HG03280 (cell line): ENCODE data around the gene OR4F15.
"Not testable (repeated sequence)": the region's sequence is repeated elsewhere in the genome, so short reads cannot be mapped to it uniquely, and the experiment has no call there.

Experiments used
- ATAC-seq: cut with Tn5 transposase; IDR thresholded peaks from one replicate; pipeline ENCODE4 v1.9.1; 2021; ENCODE audit warnings: mild to moderate bottlenecking, moderate library complexity; ENCODE audit not compliant: unreplicated experiment

OR4F15 gene, protein sequence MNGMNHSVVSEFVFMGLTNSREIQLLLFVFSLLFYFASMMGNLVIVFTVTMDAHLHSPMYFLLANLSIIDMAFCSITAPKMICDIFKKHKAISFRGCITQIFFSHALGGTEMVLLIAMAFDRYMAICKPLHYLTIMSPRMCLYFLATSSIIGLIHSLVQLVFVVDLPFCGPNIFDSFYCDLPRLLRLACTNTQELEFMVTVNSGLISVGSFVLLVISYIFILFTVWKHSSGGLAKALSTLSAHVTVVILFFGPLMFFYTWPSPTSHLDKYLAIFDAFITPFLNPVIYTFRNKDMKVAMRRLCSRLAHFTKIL

DNA sequence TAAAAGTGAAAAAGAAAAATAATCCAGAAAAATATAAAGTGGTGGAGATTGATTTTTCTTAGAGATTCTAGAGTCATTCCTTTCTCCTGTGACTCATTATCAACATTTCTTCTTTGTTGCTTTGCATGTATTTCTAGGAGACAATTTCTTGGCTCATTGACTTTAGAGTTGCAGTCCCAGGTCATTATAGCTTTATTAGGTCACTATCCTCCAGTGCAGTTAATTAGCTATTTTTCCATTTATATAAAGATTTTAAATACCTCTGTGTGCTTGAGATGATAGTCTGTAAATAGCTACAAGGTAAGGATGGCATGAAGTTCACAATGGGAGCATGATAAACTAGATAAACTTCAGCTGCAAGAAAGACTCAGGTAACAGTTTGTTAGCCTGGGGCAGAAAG is at the start of gene OR4F15:
Gene OR4F15, plus strand, starts transcription at position 301 of the 400 bp plus-strand sequence. CDS start 5,985 bp downstream, outside the sequence.
- no peak for ATAC-seq

DNA sequence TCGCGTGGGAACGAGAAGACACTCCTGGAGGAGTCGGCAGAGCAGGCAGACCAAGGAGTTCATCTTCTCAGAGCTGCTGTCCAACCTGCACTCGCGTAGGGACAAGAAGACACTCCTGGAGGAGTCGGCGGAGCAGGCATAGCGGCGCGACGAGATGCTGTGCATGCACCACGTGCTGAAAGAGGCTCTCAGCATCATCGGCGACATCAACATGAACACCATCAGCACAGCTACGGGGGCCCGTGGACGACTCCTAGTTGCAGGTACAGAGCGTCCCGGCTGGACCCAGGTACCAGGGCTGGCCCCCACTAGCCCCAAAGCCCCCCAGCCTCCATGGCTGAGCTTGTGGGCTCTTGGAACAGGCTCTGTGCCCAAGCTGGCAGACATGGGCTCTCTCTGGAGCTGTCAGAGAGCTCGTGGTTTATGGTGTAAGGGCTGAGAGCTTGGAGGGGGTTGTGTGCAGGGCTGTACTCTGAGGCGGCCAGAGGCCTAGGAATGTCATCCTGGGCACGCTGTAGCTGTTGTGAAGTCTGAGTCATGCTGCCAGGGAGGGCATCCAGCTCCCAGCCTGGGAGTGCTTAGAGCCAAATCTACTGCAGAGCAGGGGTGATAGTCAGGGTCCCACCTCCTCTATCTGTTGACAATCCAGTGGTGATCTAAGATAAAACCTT is 47.2 kb upstream of the OR4F15 start:
- ATAC-seq = not testable (repeated sequence)

DNA sequence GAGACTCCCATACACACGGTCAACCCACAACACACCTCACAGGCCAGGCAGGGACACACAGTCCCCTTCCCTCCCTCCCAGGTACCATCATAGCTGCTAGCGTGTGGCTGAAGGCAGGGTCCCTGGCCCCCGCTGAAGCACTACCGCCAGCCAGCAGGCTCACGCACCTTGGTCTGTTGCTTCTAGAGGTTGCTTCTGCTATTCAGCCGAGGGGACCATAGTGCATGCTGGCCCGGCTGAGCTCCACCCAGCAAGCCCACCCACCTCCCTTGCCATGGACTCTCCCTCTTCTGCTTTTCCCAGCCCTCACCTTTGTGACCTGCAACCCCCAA is 46.7 kb upstream of the OR4F15 start:
- ATAC-seq = not testable (repeated sequence)

DNA sequence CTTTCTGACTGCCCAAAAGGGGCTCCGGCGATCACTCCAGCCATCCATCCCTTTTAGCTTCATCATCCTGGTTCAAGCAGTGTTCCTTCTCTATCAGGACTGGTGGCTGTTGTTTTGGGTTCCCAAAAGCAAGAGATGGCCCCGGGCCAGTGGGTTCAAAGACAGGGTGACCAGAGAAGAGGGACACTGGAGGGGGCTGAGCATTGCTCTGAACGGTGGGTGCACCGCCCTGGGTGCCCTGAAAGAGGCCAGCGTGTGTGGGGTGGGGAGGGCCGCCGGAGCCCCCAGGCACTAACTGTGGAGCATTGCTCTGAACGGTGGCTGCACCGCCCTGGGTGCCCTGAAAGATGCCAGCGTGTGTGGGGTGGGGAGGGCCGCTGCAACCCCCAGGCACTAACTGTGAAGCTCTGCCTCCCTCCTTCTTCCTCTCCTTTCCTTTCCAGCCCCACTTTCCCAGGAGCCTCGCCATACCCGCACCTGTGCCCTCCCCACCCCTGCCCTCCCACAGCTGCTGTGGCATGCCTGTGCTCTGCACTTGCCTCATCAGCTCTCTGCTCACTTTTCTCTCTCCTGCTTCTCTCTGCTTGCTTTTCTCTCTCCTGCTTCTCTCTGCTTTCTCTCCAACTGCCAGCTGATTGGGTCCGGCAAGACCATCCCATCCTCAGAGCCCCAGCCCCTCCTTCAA is 46.1 kb upstream of the OR4F15 start:
- ATAC-seq = no peak

DNA sequence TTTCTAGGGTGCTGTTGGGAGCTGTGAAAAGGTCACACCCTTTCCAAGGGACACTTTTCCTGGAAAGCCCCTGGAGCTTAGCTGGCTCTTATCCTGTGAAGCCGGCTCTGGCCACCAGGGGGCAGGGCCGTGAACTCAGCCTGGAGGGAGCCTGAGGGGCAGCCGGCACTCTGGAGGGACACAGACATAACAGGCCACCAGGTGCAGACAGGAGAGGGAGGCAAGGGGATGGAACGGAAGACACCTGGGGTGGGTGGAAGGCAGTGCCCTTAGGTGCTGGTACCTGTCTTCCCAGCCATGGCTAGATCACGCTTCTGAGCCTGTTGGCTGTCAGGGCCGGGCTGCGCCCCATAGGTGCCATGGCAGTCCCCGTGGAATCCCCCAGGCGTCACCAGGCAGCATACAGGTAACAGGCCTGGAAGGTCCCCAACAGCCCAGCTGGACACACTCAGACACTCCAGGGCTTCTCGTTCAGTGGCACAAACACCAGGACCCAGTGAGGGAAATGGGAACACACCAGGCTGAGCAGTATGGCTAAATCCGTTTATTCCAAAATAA is 44.8 kb upstream of the OR4F15 start:
- ATAC-seq = not testable (repeated sequence)

DNA sequence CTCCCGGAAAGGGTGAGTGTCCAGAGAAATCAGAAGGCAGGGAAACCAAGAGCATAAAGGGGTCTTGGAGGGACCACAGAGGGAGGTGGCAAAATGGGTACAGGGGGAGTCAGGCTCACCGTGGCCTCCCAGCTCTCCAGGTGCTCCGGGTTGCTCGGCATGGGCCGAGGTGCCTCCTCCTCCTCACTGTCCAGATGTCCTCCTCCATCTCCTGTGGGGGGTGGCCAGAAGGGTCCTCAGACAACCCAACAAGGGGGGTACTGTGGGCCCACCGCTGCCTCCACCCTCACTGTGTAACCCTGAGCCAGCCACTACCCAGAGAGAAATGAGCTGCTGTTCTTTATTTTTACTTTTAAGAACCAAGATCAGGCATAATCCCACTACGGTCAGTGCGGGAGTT is 39.1 kb upstream of the OR4F15 start:
- no peak for ATAC-seq

DNA sequence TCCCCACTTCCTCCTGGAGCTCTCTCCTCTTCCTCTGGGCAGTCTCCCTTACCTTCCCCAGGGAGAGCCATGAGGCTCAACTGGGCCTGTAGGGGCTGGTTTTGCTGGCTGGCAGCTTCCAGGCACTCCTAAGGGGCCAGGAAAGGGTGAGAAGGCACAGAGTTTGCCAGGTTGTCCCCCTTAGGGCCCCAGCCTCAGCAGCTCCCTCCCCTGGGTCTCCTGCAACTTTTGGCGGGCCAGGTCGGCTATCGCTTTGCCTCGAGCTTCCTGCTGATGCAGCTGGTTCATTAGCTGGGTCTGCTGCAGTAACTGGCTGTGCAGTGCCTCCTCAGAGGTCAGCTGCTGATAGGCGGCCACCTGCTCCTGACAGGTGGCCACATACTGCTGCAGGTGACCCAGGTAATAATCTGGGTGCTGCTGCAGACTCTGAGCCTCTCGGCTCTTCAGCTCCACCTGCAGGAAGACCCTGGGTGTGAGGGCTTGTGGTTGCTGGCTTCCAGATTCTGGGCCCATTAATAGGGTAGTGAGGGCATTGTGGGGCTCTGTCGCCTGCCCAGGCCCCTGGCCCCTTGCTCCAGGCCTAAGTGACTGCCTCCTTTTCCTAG is 38.4 kb upstream of the OR4F15 start:
- ATAC-seq = no peak

DNA sequence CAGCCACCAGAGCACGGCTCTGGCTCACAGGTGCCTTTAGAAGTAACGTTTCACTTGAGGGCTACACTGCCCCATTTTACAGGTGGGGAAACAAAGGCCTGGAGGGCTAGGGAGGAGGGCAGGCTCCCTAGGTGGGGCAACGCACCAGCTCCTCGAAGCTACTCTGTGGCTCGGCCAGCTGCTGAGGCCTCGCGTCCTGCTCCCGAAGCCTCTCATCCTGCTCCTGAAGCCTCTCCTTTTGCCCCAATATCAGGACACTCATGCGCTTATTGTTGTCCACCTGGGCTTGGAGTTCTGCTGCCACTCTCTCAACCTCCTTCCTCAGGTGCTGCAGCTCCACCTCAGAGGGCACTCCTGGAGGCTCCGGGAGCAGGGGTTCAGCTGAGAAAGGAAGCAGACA is 36.9 kb upstream of the OR4F15 start:
- ATAC-seq = no peak

DNA sequence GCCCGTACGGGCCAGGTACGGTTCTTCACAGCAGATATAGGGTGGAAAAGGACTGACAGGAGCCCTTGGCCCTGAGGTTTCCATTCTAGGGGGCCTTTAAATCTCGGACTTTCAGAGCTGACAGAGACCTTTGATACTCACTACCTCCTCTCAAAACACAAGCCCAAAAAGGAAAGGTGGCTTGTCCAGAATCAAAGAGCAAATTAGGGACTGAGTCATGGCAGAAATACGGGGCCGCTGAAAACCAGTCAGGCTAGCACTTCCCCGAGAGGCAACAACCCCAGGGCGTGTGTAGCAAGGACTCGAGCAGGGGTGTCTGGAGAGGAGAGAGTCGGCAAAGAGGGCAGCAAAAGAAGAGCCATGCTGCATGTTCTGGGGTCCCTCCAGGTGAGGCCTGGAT is 33.4 kb upstream of the OR4F15 start:
- ATAC-seq = not testable (repeated sequence)

DNA sequence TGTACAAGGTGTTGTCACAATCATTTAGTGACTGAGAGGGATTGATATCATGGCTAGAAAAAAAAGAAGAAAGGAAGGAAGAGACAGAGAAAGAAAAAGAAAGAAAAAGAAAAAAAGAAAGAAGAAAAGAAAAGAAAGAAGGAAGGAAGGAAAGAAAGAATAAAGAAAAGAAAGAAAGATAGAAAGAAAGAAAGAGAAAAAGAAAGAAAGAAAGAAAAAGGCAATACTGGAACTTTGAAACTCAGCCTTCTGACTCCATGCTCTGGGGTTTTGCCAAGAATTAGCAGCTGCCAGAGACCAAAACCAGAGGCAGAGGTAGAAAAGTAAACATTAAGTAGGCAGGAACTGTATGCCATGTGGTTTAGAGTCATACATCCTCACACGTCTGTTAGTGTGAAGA is 31.8 kb upstream of the OR4F15 start:
- ATAC-seq = not testable (repeated sequence)

DNA sequence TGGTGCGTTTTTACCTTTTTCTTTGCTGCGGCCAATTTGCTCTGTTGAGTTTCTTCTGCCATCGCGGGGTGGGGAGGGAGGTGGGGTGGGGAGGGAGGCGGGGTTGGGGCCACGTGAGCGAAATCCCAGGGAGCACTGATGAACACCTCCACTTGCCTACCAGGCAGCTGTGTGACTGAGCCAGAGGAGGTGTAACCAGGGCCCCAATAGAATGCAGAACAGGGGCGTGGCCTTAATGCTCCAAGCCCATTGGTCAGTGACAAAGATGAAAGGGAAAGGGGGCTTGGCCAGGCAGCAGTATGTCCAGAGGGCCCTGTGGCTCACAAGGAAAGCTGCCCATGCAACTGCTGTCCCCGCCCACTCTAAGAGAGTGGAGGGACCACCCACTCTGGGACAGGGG is 30.1 kb upstream of the OR4F15 start:
- ATAC-seq = no peak

DNA sequence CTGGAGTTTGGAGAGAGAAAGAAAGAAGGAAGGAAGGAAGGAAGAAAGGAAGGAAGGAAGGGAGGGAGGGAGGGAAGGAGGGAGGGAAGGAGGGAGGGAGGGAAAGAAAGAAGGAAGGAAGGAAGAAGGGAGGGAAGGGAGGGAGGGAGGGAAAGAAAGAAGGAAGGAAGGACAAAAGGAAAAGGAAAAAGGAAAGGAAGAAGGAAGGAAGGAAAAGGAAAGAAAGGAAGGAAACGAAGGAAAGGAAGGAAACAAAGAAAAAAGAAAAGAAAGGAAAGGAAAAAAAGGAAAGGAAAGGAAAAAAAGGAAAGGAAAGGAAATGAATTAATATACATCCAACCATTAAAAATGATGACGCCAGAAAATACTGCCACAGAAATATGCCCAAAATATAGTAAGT is 27.4 kb upstream of the OR4F15 start:
- ATAC-seq = no peak

DNA sequence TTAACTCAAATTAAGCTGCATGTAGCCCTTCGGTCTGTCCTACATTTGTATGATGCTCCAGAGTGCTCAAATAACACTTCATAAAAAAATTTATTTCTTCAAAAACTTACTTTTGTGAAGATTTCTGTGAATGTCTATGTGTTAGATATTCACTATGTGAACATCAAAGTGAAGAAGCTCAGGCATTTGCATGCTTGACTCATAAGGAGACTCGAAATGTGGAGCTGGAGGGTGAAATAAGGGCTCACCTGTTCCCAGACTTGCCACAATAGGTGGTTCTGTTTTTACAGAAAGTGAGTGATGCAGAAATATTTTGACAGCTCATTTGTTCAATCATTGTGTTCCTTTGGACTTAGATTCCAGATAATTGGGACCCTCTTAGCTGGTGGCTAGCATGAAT is 25.6 kb upstream of the OR4F15 start:
- not testable (repeated sequence) for ATAC-seq

DNA sequence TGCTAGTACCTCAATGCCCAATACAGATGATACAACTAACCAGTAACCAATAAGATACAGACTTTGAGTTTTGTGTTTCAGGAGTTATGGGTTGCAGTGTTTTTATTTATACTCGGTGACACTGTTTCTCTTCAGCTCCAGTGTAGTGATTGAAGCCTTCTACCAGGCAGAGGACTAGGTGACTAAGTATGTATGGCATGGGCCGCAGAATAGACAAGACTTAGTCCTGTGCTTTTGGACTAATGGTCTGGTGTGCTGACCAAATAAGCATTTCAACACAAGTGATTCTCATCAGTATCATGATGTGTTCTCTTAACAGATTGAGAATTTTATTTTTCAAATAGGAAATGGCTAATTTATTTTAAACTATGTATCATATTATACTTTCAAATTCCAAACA is 24.0 kb upstream of the OR4F15 start:
- not testable (repeated sequence) for ATAC-seq

DNA sequence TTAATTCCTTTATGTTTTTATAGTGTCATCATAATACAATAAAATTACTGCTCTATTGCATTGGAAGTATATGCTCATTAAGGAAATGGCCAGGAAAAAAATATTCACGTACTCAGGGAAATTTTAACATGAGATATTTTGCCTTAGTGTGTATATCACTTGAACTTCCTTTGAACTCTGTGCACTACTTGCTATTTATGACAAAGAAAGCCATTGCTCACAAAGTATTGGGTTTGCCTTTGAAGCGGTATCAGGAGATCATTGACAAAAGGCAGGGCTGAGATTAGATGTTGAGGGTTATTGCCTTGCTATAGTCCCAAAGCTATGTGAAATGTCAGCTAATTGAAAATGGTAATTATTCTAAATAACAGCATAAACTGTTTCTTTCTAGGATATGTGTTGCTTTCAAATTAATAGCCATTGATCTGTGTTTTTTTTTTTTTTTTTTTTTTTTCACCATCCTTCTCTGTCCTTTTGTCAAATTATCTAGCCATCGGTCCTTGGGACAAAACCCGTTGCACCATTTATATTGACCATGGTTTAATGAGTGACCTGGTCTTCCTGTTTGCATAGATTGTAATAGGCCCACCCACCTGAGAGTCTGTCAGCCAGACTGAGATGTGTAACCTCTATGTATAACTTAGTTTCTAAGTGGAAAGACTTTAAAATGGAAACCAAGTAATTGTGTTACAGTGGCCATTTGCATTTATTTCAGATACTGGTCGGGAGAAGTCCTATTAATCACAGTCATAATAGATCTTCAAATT is 23.3 kb upstream of the OR4F15 start:
- ATAC-seq = not testable (repeated sequence)

DNA sequence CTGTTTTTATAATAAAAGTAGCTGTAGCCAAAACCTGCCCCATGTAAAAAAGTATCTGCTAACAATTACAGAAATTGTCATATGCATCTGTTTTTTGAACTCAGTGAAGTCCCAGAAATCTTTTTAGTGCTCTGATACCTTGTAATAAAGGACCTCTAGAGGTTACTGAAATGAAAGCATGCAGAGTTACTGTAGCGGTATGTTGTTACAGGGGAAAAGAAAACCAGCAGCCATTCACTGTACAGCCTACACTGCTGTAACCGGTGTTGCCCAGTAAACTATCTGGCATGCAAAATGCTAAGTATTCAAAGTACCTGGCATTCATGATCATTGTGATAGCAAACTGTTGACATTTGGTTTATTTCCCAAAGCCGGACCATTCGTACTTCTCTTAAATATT is 21.3 kb upstream of the OR4F15 start:
- ATAC-seq = not testable (repeated sequence)

DNA sequence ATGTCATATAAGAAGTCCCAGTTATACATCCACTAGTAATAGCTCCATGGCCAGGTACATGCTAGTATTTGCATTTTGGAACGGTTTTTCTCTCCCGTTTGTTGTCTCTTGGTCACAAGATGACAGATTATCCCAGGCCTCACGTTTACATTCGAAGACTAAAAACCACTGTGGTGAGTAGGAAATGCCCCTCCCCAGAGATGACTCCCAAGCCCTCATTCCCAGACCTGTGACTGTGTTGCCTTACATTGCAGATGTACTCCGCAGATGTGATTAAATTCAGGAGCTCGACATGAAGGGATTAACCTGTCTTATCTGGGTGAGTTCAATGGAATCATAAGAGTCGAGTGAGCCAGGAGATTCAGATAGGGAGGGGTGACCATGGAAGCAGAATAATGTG is 18.0 kb upstream of the OR4F15 start:
- not testable (repeated sequence) for ATAC-seq

DNA sequence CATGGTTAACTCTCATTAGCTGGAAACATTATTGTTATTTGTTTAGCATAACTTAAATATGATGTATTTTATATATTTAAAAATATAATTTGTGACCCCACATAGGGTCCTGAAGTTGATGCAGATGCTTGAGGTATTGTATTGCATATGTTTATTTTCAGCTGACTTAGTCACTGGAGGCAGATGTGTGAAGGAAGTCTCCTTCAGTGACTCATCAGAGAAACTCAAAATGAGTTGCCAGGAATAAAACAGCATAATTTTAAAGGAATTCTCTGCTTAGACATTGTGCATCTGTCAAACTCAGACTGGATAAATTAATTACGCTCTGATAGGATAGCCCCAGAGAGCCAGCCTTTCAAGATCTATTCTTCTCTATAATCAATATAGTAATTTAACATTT is 16.5 kb upstream of the OR4F15 start:
- ATAC-seq = no peak

DNA sequence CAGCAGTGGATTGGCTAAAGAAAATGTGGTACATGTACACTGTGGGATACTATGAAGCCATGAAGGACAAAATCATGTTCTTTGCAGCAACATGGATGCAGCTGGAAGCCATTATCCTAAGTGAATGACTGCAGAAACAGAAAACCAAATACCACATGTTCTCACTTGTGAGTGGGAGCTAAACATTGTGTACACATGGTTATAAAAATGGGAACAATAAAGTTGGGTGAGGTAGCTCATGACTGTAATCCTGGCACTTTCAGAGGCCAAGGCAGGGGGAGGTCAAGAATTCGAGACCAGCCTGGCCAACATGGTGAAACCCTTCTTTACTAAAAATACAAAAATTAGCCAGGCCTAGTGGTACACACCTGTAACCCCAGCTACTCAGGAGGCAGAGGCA is 12.3 kb upstream of the OR4F15 start:
- ATAC-seq = no peak

DNA sequence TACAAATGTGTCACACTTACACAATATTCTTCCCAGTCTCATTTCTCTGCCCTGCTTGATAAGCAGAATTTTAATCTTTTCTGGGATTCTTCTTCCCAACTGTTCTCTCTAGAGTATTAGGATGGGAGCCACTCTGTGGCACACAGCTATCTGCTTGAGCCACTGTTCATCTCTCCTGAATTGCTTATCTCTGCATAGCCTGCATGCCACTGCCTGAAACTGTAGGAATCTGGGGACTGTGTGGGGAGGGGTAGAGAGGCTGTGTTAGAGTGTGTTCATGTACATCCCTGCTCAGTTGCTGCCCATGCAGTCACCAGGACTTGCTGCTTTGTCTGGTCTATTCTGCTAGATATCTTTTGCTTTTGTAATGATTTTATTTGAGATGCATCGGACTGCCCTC is 11.0 kb upstream of the OR4F15 start:
- no peak for ATAC-seq

DNA sequence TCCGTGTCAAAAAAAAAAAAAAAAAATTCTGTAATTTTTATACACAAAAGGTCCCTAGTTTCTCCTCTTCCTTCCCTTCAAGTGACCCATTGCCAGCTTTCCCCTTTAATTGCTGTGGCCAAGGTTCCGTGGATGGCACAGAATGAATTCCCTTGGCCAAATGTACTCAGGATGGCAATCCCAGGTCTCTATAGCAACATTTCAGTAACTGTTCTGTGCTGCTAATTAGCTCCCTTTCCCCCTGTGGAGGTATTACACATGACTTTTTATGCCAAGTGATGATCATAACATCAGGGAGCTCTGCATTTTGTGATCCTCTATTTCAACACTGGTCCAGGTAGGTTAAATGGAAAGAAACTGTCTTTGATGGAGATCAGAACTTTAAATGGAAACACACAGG is 8.8 kb upstream of the OR4F15 start, which contains the start of gene OR4F6:
Gene OR4F6, plus strand, starts transcription at position 301 of the 400 bp plus-strand sequence. CDS start 2,211 bp downstream, outside the sequence.
- ATAC-seq = no peak
